ENCODE results near the gene RICTOR. TPM values are rescaled to one million over a fixed set of nuclear protein-coding genes. Genes with fewer than 3 reads are reported as not detected.
A peak's percentile ranks its signal among the peaks of the same experiment; 100 is the strongest.

RICTOR gene
- total RNA-seq, 2 donors from 2014 or later, result 42.7 to 51.0 TPM

DNA sequence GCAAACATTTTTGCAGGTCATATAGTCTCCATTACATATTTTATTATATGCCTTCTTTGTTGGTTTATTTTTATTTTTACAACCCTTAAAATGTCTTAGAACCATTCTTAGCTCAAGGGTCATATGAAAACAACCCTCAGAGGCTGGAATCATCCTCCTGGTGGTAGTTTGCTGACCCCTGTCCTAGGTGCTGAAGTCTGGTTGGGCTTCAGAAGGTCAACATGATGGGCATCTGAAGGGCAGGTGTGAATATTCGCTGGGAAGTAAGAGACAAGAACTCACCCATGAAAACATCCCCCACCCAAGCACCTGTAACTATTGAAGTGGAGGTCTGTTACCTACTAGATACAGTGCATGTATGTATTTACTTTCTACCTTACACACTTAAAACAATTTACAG lies 153.0 kb downstream of the RICTOR start:
- no peak overlapping the region for H3K27ac Mint-ChIP-seq
- no peak for ATAC-seq
- peaks cover 16 to 49% of the 10 kb centered on the region in 2 donors for H3K27me3 Mint-ChIP-seq
- no peaks in the 10 kb centered on the region for H3K4me1 Mint-ChIP-seq (ENCODE audit: low read depth in 2 of 2)
- no peak overlapping the region for H3K4me3 Mint-ChIP-seq
- H3K36me3 Mint-ChIP-seq, result no peaks in the 10 kb centered on the region
- H3K9me3 Mint-ChIP-seq, result no peaks in the 10 kb centered on the region
- no peak for DNase-seq (ENCODE audit: low spot score)

- Mint-ChIP-seq H3K4me3 (no peak overlapping the region), H3K27me3 (peaks cover 22 to 47% of the 10 kb centered on the region in 2 donors), H3K36me3 (no peaks in the 10 kb centered on the region), H3K27ac (no peak overlapping the region), H3K4me1 (ENCODE audit: low read depth in 2 of 2) (no peaks in the 10 kb centered on the region), H3K9me3 (no peaks in the 10 kb centered on the region)
- DNase-seq (ENCODE audit: low spot score), result no peak
- ATAC-seq, result peak in 1 of 2 donors; percentile 24
These were observed 157.4 kb downstream of the RICTOR start for GRCh38 chr5:38916802-38917201.

GRCh38 chr5:38913714-38914113 lies 160.5 kb downstream of the RICTOR start:
- H3K4me1 Mint-ChIP-seq (ENCODE audit: low read depth in 2 of 2), result no peaks in the 10 kb centered on the region
- ATAC-seq, result no peak
- H3K27me3 Mint-ChIP-seq, result peaks cover 31 to 66% of the 10 kb centered on the region in 2 donors
- H3K27ac Mint-ChIP-seq, result no peak overlapping the region
- peaks cover 9% of the 10 kb centered on the region for H3K9me3 Mint-ChIP-seq
- DNase-seq (ENCODE audit: low spot score), result no peak
- H3K36me3 Mint-ChIP-seq, result peaks cover 10% of the 10 kb centered on the region
- H3K4me3 Mint-ChIP-seq, result no peak overlapping the region

GRCh38 chr5:38911933-38912332 lies 162.3 kb downstream of the RICTOR start:
- H3K36me3 Mint-ChIP-seq, result peaks cover 13% of the 10 kb centered on the region
- H3K27ac Mint-ChIP-seq, result no peak overlapping the region
- peaks cover 37 to 66% of the 10 kb centered on the region in 2 donors for H3K27me3 Mint-ChIP-seq
- ATAC-seq (no peak), DNase-seq (ENCODE audit: low spot score) (no peak)
- peaks cover 10% of the 10 kb centered on the region for H3K9me3 Mint-ChIP-seq
- no peak overlapping the region for H3K4me3 Mint-ChIP-seq
- H3K4me1 Mint-ChIP-seq (ENCODE audit: low read depth in 2 of 2), result no peaks in the 10 kb centered on the region

DNA sequence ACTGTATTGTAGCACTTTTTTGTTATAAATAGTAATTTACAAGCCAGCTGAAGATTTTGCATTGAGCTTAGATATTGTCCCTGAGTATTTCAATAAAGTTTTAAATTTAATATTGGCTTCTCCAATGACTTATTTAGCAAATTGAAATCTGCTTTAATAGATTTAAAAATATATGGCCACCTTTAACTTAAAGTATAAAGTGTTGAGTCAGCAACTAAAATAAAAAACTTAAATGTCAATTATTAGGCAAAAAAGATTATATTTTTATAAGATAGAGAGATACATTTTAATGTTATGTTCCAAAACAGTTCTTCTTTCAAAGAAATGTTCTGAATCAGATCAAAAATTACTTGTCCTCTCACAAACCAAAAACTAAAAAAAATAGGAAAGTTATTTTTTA lies 167.7 kb downstream of the RICTOR start:
- Mint-ChIP-seq H3K36me3 (peaks cover 13% of the 10 kb centered on the region), H3K4me1 (ENCODE audit: low read depth in 2 of 2) (no peaks in the 10 kb centered on the region), H3K27me3 (peaks cover 19 to 37% of the 10 kb centered on the region in 2 donors), H3K27ac (no peak overlapping the region), H3K4me3 (no peak overlapping the region), H3K9me3 (peaks cover 13% of the 10 kb centered on the region)
- ATAC-seq, result no peak
- no peak for DNase-seq (ENCODE audit: low spot score)

DNA sequence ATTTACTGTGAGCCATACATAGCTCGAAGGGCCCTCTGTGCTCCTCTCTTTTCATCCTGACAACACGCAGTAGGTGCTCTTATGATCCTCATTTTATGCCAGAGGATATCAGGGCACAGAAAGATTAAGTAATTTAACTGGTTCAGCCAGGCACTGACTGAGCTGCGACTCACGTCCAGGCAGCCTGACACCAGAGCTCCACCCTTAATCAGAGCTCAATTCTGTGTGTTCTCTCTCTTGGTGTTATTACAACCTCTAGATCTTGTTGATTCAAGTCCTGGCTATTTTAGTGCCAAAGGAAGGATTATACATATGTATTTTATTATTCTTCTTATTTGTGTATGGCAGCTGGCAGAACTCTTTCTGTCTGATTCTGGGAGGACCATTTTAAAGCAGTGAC lies 168.7 kb downstream of the RICTOR start:
- peaks cover 13% of the 10 kb centered on the region for H3K36me3 Mint-ChIP-seq

DNA sequence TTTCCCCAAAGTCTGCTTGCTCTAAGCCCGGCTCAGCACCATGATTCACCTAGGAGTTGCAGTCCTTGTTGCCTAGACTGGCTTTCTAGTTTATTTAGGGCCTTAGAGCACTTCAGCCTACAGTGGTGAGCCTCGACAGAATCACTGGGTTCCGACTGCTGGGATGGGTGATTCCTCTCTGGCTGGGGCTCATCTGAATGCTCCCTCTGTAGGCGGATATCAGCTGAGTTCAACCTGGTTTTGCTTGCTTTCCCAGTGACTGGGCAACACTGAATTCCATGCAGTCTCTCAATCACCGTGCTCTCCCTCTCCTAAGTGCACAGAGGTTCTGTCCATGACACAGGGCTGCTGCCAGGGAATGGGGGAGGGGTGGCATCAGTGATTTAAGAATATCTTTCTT lies 174.3 kb downstream of the RICTOR start:
- peak in 1 of 2 donors; percentile 20 for ATAC-seq

More for the DNA sequence above, 168.7 kb downstream of the RICTOR start:
- ATAC-seq, result no peak
- no peak overlapping the region for H3K4me3 Mint-ChIP-seq
- peaks cover 16 to 28% of the 10 kb centered on the region in 2 donors for H3K27me3 Mint-ChIP-seq
- peaks cover 10% of the 10 kb centered on the region for H3K9me3 Mint-ChIP-seq
- no peak overlapping the region for H3K27ac Mint-ChIP-seq
- H3K4me1 Mint-ChIP-seq (ENCODE audit: low read depth in 2 of 2), result no peaks in the 10 kb centered on the region
- DNase-seq (ENCODE audit: low spot score), result no peak

DNA sequence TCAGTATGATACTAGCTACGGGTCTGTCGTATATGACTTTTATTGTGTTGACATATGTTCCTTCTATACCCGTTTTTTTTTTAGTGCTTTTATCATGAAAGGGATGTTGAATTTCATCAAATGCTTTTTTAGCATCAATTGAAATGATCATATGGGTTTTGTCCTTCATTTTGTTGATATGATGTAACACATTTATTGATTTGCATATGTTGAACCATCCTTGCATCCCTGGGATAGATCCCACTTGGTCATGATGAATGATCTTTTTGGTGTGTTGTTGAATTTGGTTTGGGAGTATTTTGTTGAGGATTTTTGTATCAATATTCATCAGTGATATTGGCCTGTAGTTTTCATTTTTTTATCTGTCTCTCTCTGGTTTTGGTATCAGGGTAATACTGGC lies 177.4 kb downstream of the RICTOR start:
- DNase-seq (ENCODE audit: low spot score) (no peak), ATAC-seq (no peak)
- Mint-ChIP-seq H3K4me1 (ENCODE audit: low read depth in 2 of 2) (no peaks in the 10 kb centered on the region), H3K9me3 (no peaks in the 10 kb centered on the region), H3K27ac (no peak overlapping the region), H3K4me3 (no peak overlapping the region), H3K36me3 (no peaks in the 10 kb centered on the region), H3K27me3 (peaks cover 22 to 23% of the 10 kb centered on the region in 2 donors)

More for the DNA sequence above, 174.3 kb downstream of the RICTOR start:
- Mint-ChIP-seq H3K36me3 (no peaks in the 10 kb centered on the region), H3K4me1 (ENCODE audit: low read depth in 2 of 2) (no peaks in the 10 kb centered on the region), H3K9me3 (peaks cover 3% of the 10 kb centered on the region), H3K27me3 (peaks cover 12 to 15% of the 10 kb centered on the region in 2 donors), H3K4me3 (no peak overlapping the region), H3K27ac (no peak overlapping the region)
- DNase-seq (ENCODE audit: low spot score), result no peak

GRCh38 chr5:38892363-38892762 lies 181.8 kb downstream of the RICTOR start:
- Mint-ChIP-seq H3K36me3 (no peaks in the 10 kb centered on the region), H3K4me3 (no peak overlapping the region), H3K27me3 (peaks cover 34 to 50% of the 10 kb centered on the region in 2 donors), H3K9me3 (no peaks in the 10 kb centered on the region), H3K4me1 (ENCODE audit: low read depth in 2 of 2) (no peaks in the 10 kb centered on the region), H3K27ac (no peak overlapping the region)
- DNase-seq (ENCODE audit: low spot score) (no peak), ATAC-seq (no peak)

DNA sequence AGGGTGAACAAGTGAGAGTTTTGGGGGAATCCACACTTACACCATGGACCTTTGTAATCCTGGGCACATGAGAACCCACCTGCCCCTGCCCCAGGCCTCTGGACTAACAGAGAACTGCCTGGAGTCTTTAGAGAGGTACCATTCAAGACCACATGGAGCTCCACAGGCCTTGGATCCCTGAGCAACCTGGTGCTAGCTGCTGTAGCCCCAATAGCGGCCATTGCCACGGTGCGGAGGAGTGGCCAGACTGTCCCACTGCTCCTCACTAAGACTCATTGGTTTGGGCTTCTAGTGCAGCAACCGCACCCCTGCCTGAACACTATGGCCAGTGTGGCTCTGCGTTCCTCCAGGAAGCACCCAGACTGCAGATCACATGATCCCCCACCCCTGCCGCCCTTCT lies 182.6 kb downstream of the RICTOR start:
- H3K27ac Mint-ChIP-seq, result no peak overlapping the region
- H3K27me3 Mint-ChIP-seq, result peaks cover 34 to 50% of the 10 kb centered on the region in 2 donors
- H3K9me3 Mint-ChIP-seq, result no peaks in the 10 kb centered on the region
- no peak overlapping the region for H3K4me3 Mint-ChIP-seq
- H3K36me3 Mint-ChIP-seq, result no peaks in the 10 kb centered on the region
- ATAC-seq (no peak), DNase-seq (ENCODE audit: low spot score) (no peak)
- H3K4me1 Mint-ChIP-seq (ENCODE audit: low read depth in 2 of 2), result no peaks in the 10 kb centered on the region

DNA sequence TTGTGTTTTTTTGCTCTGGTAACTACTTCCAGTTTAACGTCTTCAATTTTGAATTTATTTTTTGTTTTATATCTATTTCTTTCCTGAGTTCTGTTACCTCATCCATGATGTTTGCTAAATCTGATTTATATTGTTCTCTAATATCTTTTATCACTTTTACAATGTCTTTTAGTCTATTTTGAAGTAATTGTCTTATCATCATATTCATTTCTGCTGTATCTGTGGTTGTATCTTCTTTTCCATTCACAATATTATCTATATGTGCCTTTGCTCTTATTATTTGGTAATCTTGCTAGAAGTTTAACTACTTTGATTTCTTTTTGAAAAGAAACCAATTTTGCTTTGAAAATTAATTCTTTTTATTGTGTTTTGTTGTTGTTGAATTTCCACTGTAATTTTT lies 184.8 kb downstream of the RICTOR start:
- no peak overlapping the region for H3K4me3 Mint-ChIP-seq

GRCh38 chr5:38888041-38888440 lies 186.2 kb downstream of the RICTOR start:
- DNase-seq (ENCODE audit: low spot score) (no peak), ATAC-seq (no peak)
- no peaks in the 10 kb centered on the region for H3K9me3 Mint-ChIP-seq

More for the DNA sequence above, 184.8 kb downstream of the RICTOR start:
- Mint-ChIP-seq H3K9me3 (no peaks in the 10 kb centered on the region), H3K4me1 (ENCODE audit: low read depth in 2 of 2) (no peaks in the 10 kb centered on the region), H3K27ac (no peak overlapping the region), H3K36me3 (no peaks in the 10 kb centered on the region), H3K27me3 (peaks cover 28 to 54% of the 10 kb centered on the region in 2 donors)
- DNase-seq (ENCODE audit: low spot score), result no peak
- no peak for ATAC-seq

More at GRCh38 chr5:38888041-38888440, 186.2 kb downstream of the RICTOR start:
- Mint-ChIP-seq H3K36me3 (no peaks in the 10 kb centered on the region), H3K27me3 (peaks cover 19 to 59% of the 10 kb centered on the region in 2 donors), H3K4me1 (ENCODE audit: low read depth in 2 of 2) (no peaks in the 10 kb centered on the region), H3K4me3 (no peak overlapping the region), H3K27ac (no peak overlapping the region)

All from natural killer cell treated with Interleukin-12 subunit alpha and Interleukin-12 subunit beta and Interleukin-15 and Interleukin-18, amount 100 ng/mL, for 72 hours (primary cell).